K562 (cell line): ENCODE measurements around the gene SMG9.

Experiments
- CBX1 ChIP-seq: sonication (generic); IDR thresholded peaks from 2 replicates; pipeline ENCODE4 v1.6.1; 2016; ENCODE audit warnings: antibody characterized with exemption, low read depth, mild to moderate bottlenecking
- ZNF239 ChIP-seq: fragments of 250-450 bp; sonication (Bioruptor Pico); IDR thresholded peaks from 2 replicates; pipeline ENCODE4 v1.4.0; 2020; ENCODE audit warnings: mild to moderate bottlenecking
- TF ChIP-seq, protein P1 (sequence below), 3 experiments: IDR thresholded peaks in 2 of 3; conservative IDR thresholded peaks in 1 of 3; 2 replicates each; pipeline ENCODE4 v1.5.1; 2011 to 2012; ENCODE audit warnings: low read length in 3 of 3, mild to moderate bottlenecking in 3 of 3, control low read depth in 2 of 3, improper control_type of control experiment in 1 of 3, inconsistent platforms in 1 of 3, low read depth in 1 of 3, mixed read lengths in 1 of 3, moderate library complexity in 1 of 3; ENCODE audit not compliant: insufficient read depth in 2 of 3

DNA sequence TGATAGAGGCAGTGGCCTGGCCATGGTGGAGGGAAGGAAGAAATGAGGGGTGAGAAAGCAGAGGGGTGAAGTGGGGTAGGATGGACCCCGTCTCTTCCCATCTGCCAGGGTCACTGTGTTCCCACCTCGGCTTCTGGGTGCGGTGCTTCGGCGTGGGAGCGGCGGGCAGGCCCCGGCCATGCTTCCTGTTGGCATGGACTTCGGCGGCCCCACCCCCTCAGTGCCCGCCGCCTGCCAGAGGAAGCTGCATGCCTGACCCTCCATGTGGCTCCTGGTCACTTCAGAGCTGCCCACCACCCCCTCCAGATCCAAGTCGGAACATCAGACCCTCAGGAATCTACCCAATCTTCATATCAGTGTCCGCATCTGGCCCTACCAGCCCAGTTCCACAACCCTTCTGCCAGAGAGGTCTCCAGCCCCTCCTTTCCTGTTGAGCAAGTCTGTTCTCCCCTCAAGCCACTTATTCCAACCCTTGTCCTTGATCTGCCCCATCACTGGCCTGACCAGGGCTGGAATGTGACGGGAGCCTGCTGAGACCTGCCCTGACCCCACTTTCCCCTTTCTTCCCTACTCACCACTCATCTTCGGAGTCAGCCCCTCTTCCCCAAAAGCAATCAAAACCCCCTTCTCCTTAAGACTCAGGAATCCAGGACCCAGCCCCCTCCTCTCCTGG, 24.5 kb upstream of the SMG9 start:
- TF ChIP-seq ZNF239 (CRISPR knock-in tag), result no peak
- TF ChIP-seq, protein P1, sequence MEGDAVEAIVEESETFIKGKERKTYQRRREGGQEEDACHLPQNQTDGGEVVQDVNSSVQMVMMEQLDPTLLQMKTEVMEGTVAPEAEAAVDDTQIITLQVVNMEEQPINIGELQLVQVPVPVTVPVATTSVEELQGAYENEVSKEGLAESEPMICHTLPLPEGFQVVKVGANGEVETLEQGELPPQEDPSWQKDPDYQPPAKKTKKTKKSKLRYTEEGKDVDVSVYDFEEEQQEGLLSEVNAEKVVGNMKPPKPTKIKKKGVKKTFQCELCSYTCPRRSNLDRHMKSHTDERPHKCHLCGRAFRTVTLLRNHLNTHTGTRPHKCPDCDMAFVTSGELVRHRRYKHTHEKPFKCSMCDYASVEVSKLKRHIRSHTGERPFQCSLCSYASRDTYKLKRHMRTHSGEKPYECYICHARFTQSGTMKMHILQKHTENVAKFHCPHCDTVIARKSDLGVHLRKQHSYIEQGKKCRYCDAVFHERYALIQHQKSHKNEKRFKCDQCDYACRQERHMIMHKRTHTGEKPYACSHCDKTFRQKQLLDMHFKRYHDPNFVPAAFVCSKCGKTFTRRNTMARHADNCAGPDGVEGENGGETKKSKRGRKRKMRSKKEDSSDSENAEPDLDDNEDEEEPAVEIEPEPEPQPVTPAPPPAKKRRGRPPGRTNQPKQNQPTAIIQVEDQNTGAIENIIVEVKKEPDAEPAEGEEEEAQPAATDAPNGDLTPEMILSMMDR (IDR thresholded peaks at IDR 0.05 in 2 of 3, conservative IDR thresholded peaks at IDR 0.05 in 1 of 3; ENCODE audit: insufficient read depth in 2 of 3, low read depth in 1 of 3, low read length in 3 of 3), result no peak
- no peak for TF ChIP-seq CBX1
